GM19324 (cell line): ENCODE measurements around the gene MED26.
"Not testable (repeated sequence)": the region's sequence is repeated elsewhere in the genome, so short reads cannot be mapped to it uniquely, and the experiment has no call there.

Experiments
- ATAC-seq: cut with Tn5 transposase; IDR thresholded peaks from one replicate; pipeline ENCODE4 v1.9.1; 2021; ENCODE audit warnings: mild to moderate bottlenecking, moderate library complexity; ENCODE audit not compliant: unreplicated experiment, low FRiP score

MED26 gene

GRCh38 chr19:16577531-16577985 lies 50.4 kb downstream of the MED26 start:
- ATAC-seq = no peak

- ATAC-seq = no peak
These were observed 51.1 kb downstream of the MED26 start for GRCh38 chr19:16576690-16577530.

- ATAC-seq = no peak
These were observed 51.9 kb downstream of the MED26 start for GRCh38 chr19:16575861-16576689.

- ATAC-seq = no peak
These were observed 52.7 kb downstream of the MED26 start for GRCh38 chr19:16575282-16575681.

DNA sequence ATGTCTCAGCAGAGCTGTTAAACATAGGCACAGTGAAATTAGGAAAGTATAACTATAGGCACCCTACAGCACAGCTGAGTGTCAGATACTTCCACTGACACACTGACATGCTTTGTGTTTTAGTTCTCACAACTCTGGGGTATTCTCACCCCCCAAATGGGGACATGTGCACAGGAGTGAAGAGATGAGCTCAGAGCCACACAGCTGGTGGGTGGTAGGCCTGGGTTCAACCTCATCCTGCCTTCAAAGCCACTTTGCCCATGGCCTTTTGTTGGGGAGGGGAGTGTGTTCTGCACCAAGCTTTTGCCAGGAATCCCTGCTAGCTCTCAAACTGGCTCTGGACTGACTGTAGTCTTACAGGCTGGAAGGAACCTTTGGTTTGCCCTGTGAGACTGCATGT lies 54.1 kb downstream of the MED26 start:
- no peak for ATAC-seq

DNA sequence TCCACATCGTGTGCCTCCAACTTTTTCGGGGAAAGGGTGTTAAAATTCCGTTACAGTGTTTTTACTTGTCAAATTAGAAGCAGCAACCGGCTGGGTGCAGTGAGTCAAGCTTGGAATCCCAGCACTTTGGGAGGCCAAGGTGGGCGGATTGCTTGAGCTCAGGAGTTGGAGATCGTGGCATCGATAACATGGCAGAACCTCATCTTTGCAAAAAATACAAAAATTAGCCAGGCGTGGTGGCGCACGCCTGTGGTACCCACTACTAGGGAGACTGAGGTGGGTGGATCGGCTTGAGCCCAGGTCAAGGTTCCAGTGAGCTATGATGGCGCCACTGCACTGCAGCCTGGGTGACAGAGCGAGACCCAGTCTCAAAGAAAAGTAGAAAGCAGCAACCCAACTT lies 54.7 kb downstream of the MED26 start:
- ATAC-seq = no peak

DNA sequence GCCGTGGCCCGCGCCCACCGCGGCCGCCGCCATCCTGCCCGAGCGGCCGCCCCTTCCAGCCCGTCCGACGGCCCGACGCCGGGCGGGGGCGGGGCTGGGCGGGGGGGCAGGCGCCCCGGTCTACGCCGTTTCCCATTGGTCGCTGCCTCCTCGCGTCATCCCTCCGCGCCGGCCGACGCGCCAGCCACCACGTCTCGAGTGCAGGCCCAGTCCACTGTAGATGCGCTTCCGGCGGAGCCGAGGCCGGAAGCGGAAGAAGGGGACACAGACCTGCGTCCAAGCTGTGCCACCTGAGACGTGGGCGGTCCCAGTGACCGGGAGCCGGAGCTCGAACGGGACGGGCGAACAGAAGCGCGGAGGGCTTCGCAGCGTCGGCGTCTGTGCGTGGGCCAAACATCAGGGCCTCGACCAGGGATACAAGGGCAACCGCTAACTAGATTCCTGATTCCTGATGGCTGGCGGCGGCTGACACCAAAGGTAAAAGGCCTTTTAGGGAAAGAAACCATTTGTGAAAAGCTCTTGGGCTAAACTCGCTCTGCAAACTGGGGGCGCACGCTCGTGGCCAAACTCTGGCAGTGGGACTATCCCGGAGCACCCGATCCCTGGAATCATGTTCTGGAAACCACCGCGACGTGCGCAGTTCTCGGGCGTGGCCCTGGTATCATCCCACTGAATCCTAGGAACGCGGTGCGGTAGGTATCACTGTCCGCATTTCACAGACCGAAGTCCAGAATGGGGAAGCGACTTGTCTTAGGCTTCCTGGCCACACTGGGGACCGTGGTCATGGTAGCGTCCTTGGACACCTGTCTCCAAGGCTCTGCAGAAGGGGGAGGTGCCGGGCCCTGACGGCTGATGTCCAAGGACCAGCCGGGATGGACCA lies 55.4 kb downstream of the MED26 start, which contains the start of gene SLC35E1:
SLC35E1 (minus strand) TSS at position 84 of the 880 bp plus-strand sequence; CDS start at position 33, 51 bp downstream.
- ATAC-seq = peak; percentile 87

DNA sequence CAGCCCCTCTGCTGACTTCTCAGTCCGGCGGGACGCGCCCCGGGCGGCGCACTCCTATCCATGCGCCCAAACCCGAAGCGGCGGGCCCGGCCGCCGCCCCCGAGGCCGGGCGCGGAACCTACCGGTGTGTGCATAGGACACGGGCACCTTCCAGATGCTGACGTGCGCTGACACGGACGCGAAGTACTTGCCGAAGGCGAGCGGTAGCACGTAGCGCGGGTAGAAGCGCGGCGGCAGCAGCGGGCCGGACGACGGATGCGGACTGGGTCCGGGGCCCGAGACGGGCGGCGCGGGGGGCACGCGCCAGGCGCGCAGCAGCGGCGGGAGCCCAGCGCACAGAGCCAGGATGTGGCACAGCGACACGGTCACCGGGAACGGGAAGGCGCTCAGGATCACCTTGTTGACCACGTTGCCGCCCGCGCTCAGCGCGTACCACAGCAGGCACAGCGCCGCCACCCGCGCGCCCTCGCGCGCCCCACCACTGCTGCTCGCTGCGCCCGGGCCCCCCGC lies 56.1 kb downstream of the MED26 start:
- ATAC-seq = peak; percentile 31

GRCh38 chr19:16571283-16571682 lies 56.7 kb downstream of the MED26 start:
- ATAC-seq = no peak

- no peak for ATAC-seq
These were observed 58.2 kb downstream of the MED26 start for GRCh38 chr19:16569609-16570320.

DNA sequence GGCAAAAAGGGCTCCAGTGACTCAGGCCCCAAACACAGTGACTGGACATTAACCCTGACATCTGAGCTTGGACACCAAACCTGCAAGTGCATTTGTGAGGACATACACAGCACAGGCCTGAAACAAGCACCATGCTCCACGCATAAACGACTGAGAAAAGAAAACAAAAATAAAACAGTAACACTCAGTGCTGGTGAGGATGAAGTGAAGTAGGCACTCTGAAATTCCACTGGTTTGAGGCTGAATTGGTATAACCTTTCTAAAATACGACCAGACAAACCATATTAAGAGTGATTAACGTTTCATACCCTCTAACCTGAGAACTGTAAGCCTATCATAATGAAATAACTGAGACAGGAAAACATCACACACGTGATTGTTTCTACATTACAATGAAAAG lies 61.3 kb downstream of the MED26 start:
- ATAC-seq = no peak

- no peak for ATAC-seq
These were observed 61.8 kb downstream of the MED26 start for GRCh38 chr19:16566161-16566560.

GRCh38 chr19:16564842-16565241 lies 63.2 kb downstream of the MED26 start:
- ATAC-seq = no peak

DNA sequence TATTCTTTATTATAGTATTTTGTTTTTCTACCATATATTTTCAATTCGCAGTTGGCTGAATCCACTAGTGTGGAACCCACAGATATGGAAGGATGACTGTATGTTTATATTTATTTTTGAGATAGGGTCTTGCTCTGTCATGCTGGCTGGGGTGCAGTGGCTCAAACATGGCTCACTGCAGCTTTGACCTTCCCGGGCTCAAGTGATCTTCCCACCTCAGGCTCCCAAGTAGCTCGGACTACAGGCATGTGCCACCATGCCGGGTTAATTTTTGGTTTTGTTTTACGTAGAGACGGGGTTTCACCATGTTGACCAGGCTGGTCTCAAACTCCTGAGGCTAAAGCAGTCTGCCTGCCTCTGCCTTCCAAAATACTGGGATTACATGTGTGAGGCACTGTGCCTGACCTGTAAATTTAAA lies 65.4 kb downstream of the MED26 start:
- ATAC-seq = no peak

- no peak for ATAC-seq
These were observed 66.6 kb downstream of the MED26 start for GRCh38 chr19:16561382-16561781.

GRCh38 chr19:16559780-16560276 lies 68.2 kb downstream of the MED26 start:
- ATAC-seq = no peak

DNA sequence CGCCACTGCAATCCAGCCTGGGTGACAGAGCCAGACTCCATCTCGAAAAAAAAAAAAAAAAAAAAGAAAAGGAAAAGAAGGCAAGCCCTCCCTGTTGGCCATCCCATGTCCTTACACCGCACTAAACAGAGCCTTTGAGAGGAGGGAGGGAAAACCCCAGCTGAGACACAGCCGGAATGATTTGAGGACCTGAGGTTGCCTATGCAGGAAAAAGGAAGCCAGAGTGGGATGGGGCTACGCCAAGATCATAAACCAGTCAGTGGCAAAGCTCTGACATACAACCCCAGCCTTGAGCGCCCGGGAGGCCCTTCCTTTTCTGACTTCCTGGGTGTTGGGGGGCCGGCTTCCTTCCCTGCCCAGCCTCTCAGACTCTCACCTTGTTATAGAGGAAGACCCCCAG lies 73.2 kb downstream of the MED26 start:
- ATAC-seq = no peak

GRCh38 chr19:16551902-16552301 lies 76.1 kb downstream of the MED26 start:
- not testable (repeated sequence) for ATAC-seq

DNA sequence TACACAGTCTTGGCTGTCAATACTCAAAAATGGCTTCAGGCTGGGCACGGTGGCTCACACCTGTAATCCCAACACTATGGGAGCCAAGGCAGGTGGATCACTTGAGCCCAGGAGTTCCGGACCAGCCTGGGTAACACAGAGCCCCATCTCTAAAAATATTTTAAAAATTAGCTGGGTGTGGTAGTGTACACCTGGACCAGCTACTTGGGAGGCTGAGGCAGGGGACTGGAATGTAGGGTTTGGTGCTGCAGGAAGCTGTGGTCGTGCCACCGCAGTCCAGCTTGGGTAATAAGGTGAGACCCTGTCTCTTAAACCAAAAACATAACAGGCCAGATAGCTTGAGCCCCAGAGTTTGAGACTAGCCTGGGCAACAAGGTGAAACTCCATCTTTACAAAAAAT lies 79.0 kb downstream of the MED26 start:
- no peak for ATAC-seq
